K562 (cell line): ENCODE measurements around the gene ZAP70. TPM values are rescaled to one million over a fixed set of nuclear protein-coding genes. Genes with fewer than 3 reads are reported as not detected.

Experiments
- ATAC-seq: fragments of 200-7000 bp; cut with Tn5 transposase; 3 replicates; pipeline ENCODE4 v1.9.1; 2020; ENCODE audit warnings: moderate library complexity
- BruUV-seq: library from RNA; stranded (reverse); fragments of 400-500 nt; replicated peaks from 2 replicates; lab custom pipeline; 2021; lab: Mats Ljungman, UMichigan
- CTCF ChIA-PET: fragments of 300-600 bp; formaldehyde crosslinking; extraction: SDS; loops from one replicate; lab custom pipeline; 2021; ENCODE audit warnings: low intra/inter-chr PET ratio; lab: Yijun Ruan, JAX
- POLR2A ChIA-PET: fragments of 300-600, 350-650 bp; sonication (Branson Sonifier 250); formaldehyde crosslinking; extraction: SDS; loops from one replicate; lab custom pipeline; 2021; ENCODE audit warnings: antibody characterized with exemption, inconsistent platforms; lab: Yijun Ruan, JAX
- DNase-seq, 4 experiments: peaks; one replicate each; pipeline versions ENCODE4 v3.0.0 to v3.0.0-alpha.2; 2011 to 2018; ENCODE audit warnings: low spot score in 3 of 4, mixed read lengths in 3 of 4; ENCODE audit errors: extremely low read depth in 1 of 4
- FAIRE-seq: peaks from 2 replicates; lab custom pipeline; 2011; peaks lifted over from hg19 to GRCh38; lab: Jason Lieb, UNC
- H2AFZ ChIP-seq: 2 replicates; pipeline ENCODE4 v1.6.0; 2011; ENCODE audit warnings: low read depth, low read length, control low read depth, inconsistent platforms
- H3K27ac ChIP-seq: fragments of 200-600 bp; 3 replicates; pipeline ENCODE4 v1.8.0; 2011; ENCODE audit warnings: low read depth, mild to moderate bottlenecking, control low read depth, inconsistent platforms, low read length, moderate library complexity, mixed read lengths; ENCODE audit errors: extremely low read depth
- H3K27me3 ChIP-seq, 2 experiments: fragments of 300-600 bp in 1 of 2; 2 replicates in 1 of 2; 3 replicates in 1 of 2; pipeline versions ENCODE4 v1.6.0 to v1.8.0; 2011; ENCODE audit warnings: inconsistent platforms in 2 of 2, low read length in 2 of 2, mild to moderate bottlenecking in 1 of 2, mixed read lengths in 1 of 2, moderate library complexity in 1 of 2; ENCODE audit not compliant: control insufficient read depth in 2 of 2, insufficient read depth in 2 of 2
- H3K36me3 ChIP-seq: fragments of 300-600 bp; 3 replicates; pipeline ENCODE4 v1.8.0; 2011; ENCODE audit warnings: mild to moderate bottlenecking, low read length, inconsistent platforms; ENCODE audit not compliant: control insufficient read depth, insufficient read depth
- H3K4me1 ChIP-seq, 2 experiments: fragments of 200-600 bp in 1 of 2; replicated peaks in 1 of 2; 2 replicates in 1 of 2; 3 replicates in 1 of 2; pipeline versions ENCODE4 v1.5.1 to v1.8.0; 2011; ENCODE audit warnings: inconsistent platforms in 2 of 2, low read length in 2 of 2, mild to moderate bottlenecking in 1 of 2, mixed read lengths in 1 of 2, moderate library complexity in 1 of 2; ENCODE audit not compliant: control insufficient read depth in 2 of 2, insufficient read depth in 2 of 2
- H3K4me2 ChIP-seq: 2 replicates; pipeline ENCODE4 v1.6.1; 2011; ENCODE audit warnings: low read length, control low read depth, inconsistent platforms, mixed read lengths; ENCODE audit not compliant: insufficient read depth
- H3K4me3 ChIP-seq: fragments of 200-600 bp; sonication (generic), shearing (Covaris generic); 2 replicates; pipeline ENCODE4 v1.5.1; 2016; ENCODE audit warnings: control low read depth, inconsistent platforms
- H3K79me2 ChIP-seq: fragments of 200-600 bp; 3 replicates; pipeline ENCODE4 v1.8.0; 2011; ENCODE audit warnings: low read length, inconsistent platforms; ENCODE audit not compliant: control insufficient read depth, insufficient read depth
- H3K9ac ChIP-seq, 2 experiments: 2 replicates each; pipeline versions ENCODE4 v1.6.0 to v1.6.1; 2011; ENCODE audit warnings: low read depth in 2 of 2, low read length in 2 of 2, control low read depth in 1 of 2, inconsistent platforms in 1 of 2, mild to moderate bottlenecking in 1 of 2, mixed read lengths in 1 of 2; ENCODE audit not compliant: insufficient read depth in 1 of 2
- H3K9me1 ChIP-seq: one replicate; pipeline ENCODE4 v1.6.0; 2011; ENCODE audit warnings: inconsistent platforms, mild to moderate bottlenecking, low read length, moderate library complexity; ENCODE audit not compliant: control insufficient read depth, insufficient read depth
- H3K9me3 ChIP-seq: replicated peaks from 2 replicates; pipeline ENCODE4 v1.5.1; 2011; ENCODE audit warnings: low read depth, low read length, inconsistent platforms; ENCODE audit not compliant: control insufficient read depth, insufficient read depth
- H4K20me1 ChIP-seq: replicated peaks from 2 replicates; pipeline ENCODE4 v1.6.1; 2011; ENCODE audit warnings: low read length, inconsistent platforms, mixed read lengths; ENCODE audit not compliant: control insufficient read depth, insufficient read depth
- CBX5 ChIP-seq: IDR thresholded peaks from 2 replicates; pipeline ENCODE4 v1.6.1; 2014; ENCODE audit warnings: low read depth, borderline replicate concordance
- ESRRA ChIP-seq: fragments of 450-650 bp; IDR thresholded peaks from 2 replicates; pipeline ENCODE4 v1.6.1; 2014; ENCODE audit warnings: low read depth, mild to moderate bottlenecking, moderate library complexity, borderline replicate concordance
- KAT7 ChIP-seq: sonication (generic); formaldehyde crosslinking; IDR thresholded peaks from 2 replicates; pipeline ENCODE4 v1.8.0; 2022; ENCODE audit warnings: missing genetic modification reagents, mild to moderate bottlenecking, borderline replicate concordance
- KDM5B ChIP-seq: fragments of 200-600 bp; sonication (generic); IDR thresholded peaks from 2 replicates; pipeline ENCODE4 v1.6.1; 2012; ENCODE audit warnings: low read depth, mild to moderate bottlenecking, moderate library complexity, low read length, control low read depth, inconsistent platforms; ENCODE audit not compliant: insufficient replicate concordance
- KLF1 ChIP-seq: fragments of 450-650 bp; IDR thresholded peaks from 2 replicates; pipeline ENCODE4 v1.6.1; 2016; ENCODE audit warnings: missing genetic modification characterization, missing compliant biosample characterization
- MAFG ChIP-seq: fragments of 450-650 bp; conservative IDR thresholded peaks from 2 replicates; pipeline ENCODE4 v1.6.1; 2016; ENCODE audit warnings: missing genetic modification characterization, missing compliant biosample characterization
- MXI1 ChIP-seq: IDR thresholded peaks from 2 replicates; pipeline ENCODE4 v1.6.1; 2011; ENCODE audit warnings: low read depth, mild to moderate bottlenecking, improper control_type of control experiment, low read length
- NELFE ChIP-seq: IDR thresholded peaks from 2 replicates; pipeline ENCODE4 v1.6.1; 2011; ENCODE audit warnings: mild to moderate bottlenecking; ENCODE audit not compliant: insufficient read depth, insufficient read length
- POLR3A ChIP-seq: IDR thresholded peaks from 2 replicates; pipeline ENCODE4 v1.6.1; 2011; ENCODE audit warnings: borderline replicate concordance, mild to moderate bottlenecking, moderate library complexity; ENCODE audit not compliant: insufficient read length, insufficient read depth; ENCODE audit errors: extremely low read depth
- RAD51 ChIP-seq: fragments of 450-650 bp; IDR thresholded peaks from 2 replicates; pipeline ENCODE4 v1.7.1; 2016; ENCODE audit warnings: low read depth, mild to moderate bottlenecking, borderline replicate concordance
- RBFOX2 ChIP-seq: fragments of 200-400 bp; formaldehyde crosslinking; IDR thresholded peaks from 2 replicates; pipeline ENCODE4 v1.6.1; 2017; ENCODE audit warnings: low read depth, mild to moderate bottlenecking, low read length, moderate library complexity
- RBM15 ChIP-seq: fragments of 200-400 bp; formaldehyde crosslinking; IDR thresholded peaks from 2 replicates; pipeline ENCODE4 v1.6.1; 2018; ENCODE audit warnings: mild to moderate bottlenecking, low read length, moderate library complexity; ENCODE audit not compliant: insufficient read depth
- SAFB2 ChIP-seq: fragments of 200-400 bp; formaldehyde crosslinking; IDR thresholded peaks from 2 replicates; pipeline ENCODE4 v1.6.1; 2018; ENCODE audit warnings: borderline replicate concordance, low read length, low read depth, moderate library complexity; ENCODE audit not compliant: severe bottlenecking
- ZNF133 ChIP-seq: fragments of 250-450 bp; sonication (Bioruptor Pico); IDR thresholded peaks from 2 replicates; pipeline ENCODE4 v1.4.0; 2020; ENCODE audit warnings: mild to moderate bottlenecking
- ZNF830 ChIP-seq: fragments of 250-450 bp; sonication (Bioruptor Pico); IDR thresholded peaks from 2 replicates; pipeline ENCODE4 v1.5.0; 2021; ENCODE audit warnings: mild to moderate bottlenecking
- WGBS: fragments of 100-300 bp; shearing (Covaris generic); methylation state at CpG from one replicate; pipeline ENCODE4 v1.1.6; 2016; ENCODE audit warnings: low coverage, mixed read lengths; ENCODE audit not compliant: insufficient coverage; ENCODE audit errors: missing lambda C conversion rate; 5-methylcytosine and 5-hydroxymethylcytosine counted together
- in situ Hi-C: fragments of 300-500 bp; cut with MboI; formaldehyde crosslinking; loops from 4 replicates; pipeline ENCODE4 v1.15.0; 2018; ENCODE audit warnings: inconsistent platforms, mixed read lengths
- intact Hi-C: fragments of 100-400 bp; cut with micrococcal nuclease; formaldehyde crosslinking; loops from 2 replicates; pipeline ENCODE4 v1.14.2; 2022
- polyA plus RNA-seq, 8 experiments: library from polyadenylated mRNA; depleted of rRNA in 4 of 8; stranded (reverse) in 5 of 8; unstranded in 3 of 8; fragments of >200 nt; fragmentation: Nextera tagmentation in 2 of 8; fragmentation: Illumina TruSeq in 1 of 8; extraction: Ambion mirVana in 2 of 8; extraction: Trizol in 1 of 8; gene quantifications; 2 replicates each; pipeline versions ENCODE4 v1.2.1 to v1.2.3, GENCODE V29; 2011 to 2014; ENCODE audit warnings: inconsistent platforms in 1 of 8, missing spikeins in 1 of 8
- total RNA-seq, 7 experiments: library from RNA; depleted of rRNA in 6 of 7; stranded (reverse); fragments of >200 nt in 6 of 7; fragmentation: Illumina TruSeq in 2 of 7; extraction: Trizol in 2 of 7; gene quantifications; 2 replicates each; pipeline versions ENCODE4 v1.2.1 to v1.2.3, GENCODE V29; 2011 to 2021; ENCODE audit warnings: low replicate concordance in 1 of 7
- TF ChIP-seq, protein P1 (sequence below): fragments of 150-350 bp; IDR thresholded peaks from 2 replicates; pipeline ENCODE4 v1.6.1; 2014; ENCODE audit warnings: low read depth, mild to moderate bottlenecking, low read length, borderline replicate concordance

Gene ZAP70
- total and polyA plus RNA-seq, 9 of the 15 experiments (the other 6 are each of a cell fraction or from before 2014, with no cell fraction given) = 0.06 to 0.80 (median 0.21) TPM; not detected in 1

DNA sequence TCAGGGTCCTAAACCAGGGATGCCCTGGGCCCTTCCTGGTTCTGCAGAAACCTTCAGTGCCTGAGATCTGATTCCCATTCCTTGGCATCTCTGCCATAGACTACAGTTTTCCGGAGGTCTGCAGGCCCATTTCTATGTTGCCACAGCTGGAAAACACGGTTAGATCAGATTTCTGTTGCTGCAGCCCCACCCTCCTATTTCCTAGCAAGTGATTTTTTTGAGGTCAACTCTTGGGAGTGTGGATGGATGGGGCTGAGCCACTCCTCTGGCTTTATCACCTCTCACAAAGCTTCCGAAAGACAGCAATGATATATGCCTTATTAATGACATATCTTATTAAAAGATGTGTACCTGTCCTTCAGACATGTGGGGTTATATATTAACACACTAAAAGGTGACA is 56.3 kb downstream of the ZAP70 start:
- no peak for DNase-seq
- BruUV-seq = no TSS peak
- no peaks in the 10 kb centered on the region for H3K9me3 ChIP-seq
- no peak overlapping the region for H3K4me2 ChIP-seq
- no peaks in the 10 kb centered on the region for H3K27me3 ChIP-seq
- CTCF ChIA-PET = no interaction called here
- H3K79me2 ChIP-seq = no peaks in the 10 kb centered on the region
- 68% methylated on average over 3 of the region's 3 CpGs for WGBS
- POLR2A ChIA-PET = interaction anchor here (0.5 kb wide), 1 partner anchor 655 kb away, joined by 4 read pairs; no protein-coding TSS in a partner anchor
- H3K36me3 ChIP-seq = peaks cover 52% of the 10 kb centered on the region; the same call in 1 of the 3 replicates
- H3K9me1 ChIP-seq = no peaks in the 10 kb centered on the region
- no peak for TF ChIP-seq SAFB2
- TF ChIP-seq KLF1 (tag) = no peak
- TF ChIP-seq RBFOX2 = no peak
- no peak for TF ChIP-seq NELFE
- TF ChIP-seq KDM5B = no peak
- no peak for TF ChIP-seq CBX5
- TF ChIP-seq RAD51 = no peak
- no peak for TF ChIP-seq POLR3A
- no peak for TF ChIP-seq RBM15
- TF ChIP-seq KAT7 (CRISPR knock-in tag) = no peak
- no peak for TF ChIP-seq ZNF830
- TF ChIP-seq MAFG (tag) = no peak
- TF ChIP-seq ZNF133 (CRISPR knock-in tag) = no peak
- no peak for TF ChIP-seq ESRRA
- TF ChIP-seq, protein P1, sequence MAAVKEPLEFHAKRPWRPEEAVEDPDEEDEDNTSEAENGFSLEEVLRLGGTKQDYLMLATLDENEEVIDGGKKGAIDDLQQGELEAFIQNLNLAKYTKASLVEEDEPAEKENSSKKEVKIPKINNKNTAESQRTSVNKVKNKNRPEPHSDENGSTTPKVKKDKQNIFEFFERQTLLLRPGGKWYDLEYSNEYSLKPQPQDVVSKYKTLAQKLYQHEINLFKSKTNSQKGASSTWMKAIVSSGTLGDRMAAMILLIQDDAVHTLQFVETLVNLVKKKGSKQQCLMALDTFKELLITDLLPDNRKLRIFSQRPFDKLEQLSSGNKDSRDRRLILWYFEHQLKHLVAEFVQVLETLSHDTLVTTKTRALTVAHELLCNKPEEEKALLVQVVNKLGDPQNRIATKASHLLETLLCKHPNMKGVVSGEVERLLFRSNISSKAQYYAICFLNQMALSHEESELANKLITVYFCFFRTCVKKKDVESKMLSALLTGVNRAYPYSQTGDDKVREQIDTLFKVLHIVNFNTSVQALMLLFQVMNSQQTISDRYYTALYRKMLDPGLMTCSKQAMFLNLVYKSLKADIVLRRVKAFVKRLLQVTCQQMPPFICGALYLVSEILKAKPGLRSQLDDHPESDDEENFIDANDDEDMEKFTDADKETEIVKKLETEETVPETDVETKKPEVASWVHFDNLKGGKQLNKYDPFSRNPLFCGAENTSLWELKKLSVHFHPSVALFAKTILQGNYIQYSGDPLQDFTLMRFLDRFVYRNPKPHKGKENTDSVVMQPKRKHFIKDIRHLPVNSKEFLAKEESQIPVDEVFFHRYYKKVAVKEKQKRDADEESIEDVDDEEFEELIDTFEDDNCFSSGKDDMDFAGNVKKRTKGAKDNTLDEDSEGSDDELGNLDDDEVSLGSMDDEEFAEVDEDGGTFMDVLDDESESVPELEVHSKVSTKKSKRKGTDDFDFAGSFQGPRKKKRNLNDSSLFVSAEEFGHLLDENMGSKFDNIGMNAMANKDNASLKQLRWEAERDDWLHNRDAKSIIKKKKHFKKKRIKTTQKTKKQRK = no peak
- no peak for TF ChIP-seq MXI1
- TF ChIP-seq, all 486 proteins: peak for 0
- Histone ChIP-seq H3K4me3 (no peak overlapping the region), H4K20me1 (no peaks in the 10 kb centered on the region), H3K9ac (no peak overlapping the region), H2AFZ (no peak overlapping the region), H3K4me1 (no peaks in the 10 kb centered on the region), H3K27ac (no peak overlapping the region)
- in situ Hi-C loops (no loop called here), intact Hi-C loops (no loop called here)
- FAIRE-seq (no peak), ATAC-seq (no peak)
